Neural progenitor cell (in vitro differentiated cells): ENCODE data around the gene CNOT2.

Experiments used
- EZH2 ChIP-seq: fragments of 200-600 bp; sonication (generic); IDR thresholded peaks from 2 replicates; pipeline ENCODE4 v1.6.1; 2017; ENCODE audit warnings: antibody characterized with exemption, mild to moderate bottlenecking, moderate library complexity
- TF ChIP-seq, protein P1 (sequence below): fragments of 200-600 bp; sonication (generic); IDR thresholded peaks from 2 replicates; pipeline ENCODE4 v1.5.1; 2017; ENCODE audit warnings: antibody characterized with exemption, mild to moderate bottlenecking

DNA sequence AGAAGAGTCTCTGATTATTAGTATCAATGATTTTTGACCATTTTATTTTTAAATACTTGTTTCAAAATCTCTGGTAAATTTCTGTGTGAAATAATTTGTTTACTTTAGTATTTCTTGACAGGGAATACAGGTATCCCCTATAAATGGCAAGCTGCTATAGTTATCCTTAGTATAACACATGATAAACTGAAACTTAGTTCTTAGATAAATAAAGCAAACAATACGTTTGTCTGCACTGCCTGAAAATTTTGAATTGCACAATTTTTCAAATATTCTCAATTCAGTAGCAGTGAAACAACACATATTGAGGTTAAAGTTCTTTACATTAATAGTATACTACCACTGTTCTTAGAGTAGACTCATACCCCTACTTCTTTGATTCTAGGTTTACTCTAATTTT lies 26.9 kb downstream of the CNOT2 start:
- TF ChIP-seq, protein P1, sequence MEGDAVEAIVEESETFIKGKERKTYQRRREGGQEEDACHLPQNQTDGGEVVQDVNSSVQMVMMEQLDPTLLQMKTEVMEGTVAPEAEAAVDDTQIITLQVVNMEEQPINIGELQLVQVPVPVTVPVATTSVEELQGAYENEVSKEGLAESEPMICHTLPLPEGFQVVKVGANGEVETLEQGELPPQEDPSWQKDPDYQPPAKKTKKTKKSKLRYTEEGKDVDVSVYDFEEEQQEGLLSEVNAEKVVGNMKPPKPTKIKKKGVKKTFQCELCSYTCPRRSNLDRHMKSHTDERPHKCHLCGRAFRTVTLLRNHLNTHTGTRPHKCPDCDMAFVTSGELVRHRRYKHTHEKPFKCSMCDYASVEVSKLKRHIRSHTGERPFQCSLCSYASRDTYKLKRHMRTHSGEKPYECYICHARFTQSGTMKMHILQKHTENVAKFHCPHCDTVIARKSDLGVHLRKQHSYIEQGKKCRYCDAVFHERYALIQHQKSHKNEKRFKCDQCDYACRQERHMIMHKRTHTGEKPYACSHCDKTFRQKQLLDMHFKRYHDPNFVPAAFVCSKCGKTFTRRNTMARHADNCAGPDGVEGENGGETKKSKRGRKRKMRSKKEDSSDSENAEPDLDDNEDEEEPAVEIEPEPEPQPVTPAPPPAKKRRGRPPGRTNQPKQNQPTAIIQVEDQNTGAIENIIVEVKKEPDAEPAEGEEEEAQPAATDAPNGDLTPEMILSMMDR = no peak
- TF ChIP-seq EZH2 = no peak
